ENCODE data around the gene ANKRD60. TPM values are rescaled to one million over a fixed set of nuclear protein-coding genes. Genes with fewer than 3 reads are reported as not detected.

ANKRD60 gene
- total RNA-seq, 2 donors from 2014 or later, result not detected

GRCh38 chr20:58223358-58223941 lies 5.0 kb downstream of the ANKRD60 start:
- H3K4me3 ChIP-seq, result no peak overlapping the region
- DNase-seq, result no peak
- no peak for ATAC-seq
- H3K27ac ChIP-seq, result no peak overlapping the region
- intact Hi-C loops (cut with DNase I), result no loop called here
- no peaks in the 10 kb centered on the region for H3K9me3 ChIP-seq
- H3K27me3 ChIP-seq, result peaks cover 0 to 16% of the 10 kb centered on the region in 2 donors
- H3K36me3 ChIP-seq (replicated peaks in 1 of 2; ENCODE audit: insufficient read depth in 1 of 2, low read depth in 2 of 2), result no peaks in the 10 kb centered on the region
- WGBS, 2 donors, result 58 to 71% methylated on average over 7 to 8 of the region's 8 CpGs
- H3K4me1 ChIP-seq, result no peaks in the 10 kb centered on the region
- no peak for TF ChIP-seq POLR2A (IDR thresholded peaks at IDR 0.05)
- TF ChIP-seq CTCF (IDR thresholded peaks at IDR 0.05), result no peak

DNA sequence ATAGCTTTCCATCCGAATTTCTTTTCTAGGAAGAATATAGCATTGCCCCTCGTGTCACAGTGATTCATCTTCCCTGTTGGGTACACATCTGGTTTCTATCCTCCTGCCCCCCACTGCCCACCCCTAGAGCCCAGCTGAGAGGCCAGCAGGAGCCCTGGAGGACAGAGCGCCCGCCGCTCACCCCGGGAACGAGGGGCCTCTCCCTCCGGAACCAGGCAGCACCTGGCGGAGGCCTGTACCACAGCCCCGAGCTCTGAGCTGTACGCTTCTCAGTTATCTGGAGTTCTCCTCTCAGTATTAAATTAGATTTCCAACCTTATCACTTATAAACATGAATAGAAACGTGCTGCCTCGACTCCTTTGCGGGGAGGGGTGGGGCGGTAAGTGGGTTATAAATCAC lies 6.0 kb downstream of the ANKRD60 start:
- TF ChIP-seq POLR2A (IDR thresholded peaks at IDR 0.05) (no peak), CTCF (IDR thresholded peaks at IDR 0.05) (no peak)
- H3K36me3 ChIP-seq (replicated peaks in 1 of 2; ENCODE audit: insufficient read depth in 1 of 2, low read depth in 2 of 2), result no peaks in the 10 kb centered on the region
- no peak for ATAC-seq
- peaks cover 0 to 8% of the 10 kb centered on the region in 2 donors for H3K27me3 ChIP-seq
- no peak for DNase-seq
- 62% methylated on average over 10 to 15 of the region's 15 CpGs for WGBS, 2 donors
- no peaks in the 10 kb centered on the region for H3K4me1 ChIP-seq
- H3K4me3 ChIP-seq, result no peak overlapping the region
- intact Hi-C loops (cut with DNase I), result no loop called here
- H3K27ac ChIP-seq, result no peak overlapping the region
- no peaks in the 10 kb centered on the region for H3K9me3 ChIP-seq

DNA sequence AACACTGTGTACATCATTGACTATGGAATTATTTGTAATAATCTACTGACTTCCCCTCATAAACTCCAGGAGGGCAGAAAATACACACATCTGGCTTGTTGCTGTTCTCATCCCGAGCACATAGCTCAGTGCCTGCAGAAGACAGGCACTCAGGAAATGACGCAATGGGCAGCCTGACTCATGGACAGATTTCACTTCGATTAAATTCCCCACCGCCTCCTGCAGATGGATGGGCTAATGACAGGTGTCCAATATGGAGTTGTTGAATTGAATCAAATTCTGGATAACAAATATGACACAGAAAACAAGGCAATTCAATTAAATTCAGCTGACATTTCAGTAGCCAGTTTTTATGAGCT lies 9.1 kb downstream of the ANKRD60 start:
- no peaks in the 10 kb centered on the region for H3K4me1 ChIP-seq
- ATAC-seq (no peak), DNase-seq (no peak)
- H3K27me3 ChIP-seq, result peaks cover 0 to 3% of the 10 kb centered on the region in 2 donors
- no peaks in the 10 kb centered on the region for H3K9me3 ChIP-seq
- WGBS, 2 donors, result 60 to 83% methylated on average over 4 of the region's 4 CpGs
- H3K4me3 ChIP-seq, result no peak overlapping the region
- no peak for TF ChIP-seq CTCF (IDR thresholded peaks at IDR 0.05)
- no peaks in the 10 kb centered on the region for H3K36me3 ChIP-seq (replicated peaks in 1 of 2; ENCODE audit: insufficient read depth in 1 of 2, low read depth in 2 of 2)
- intact Hi-C loops (cut with DNase I), result no loop called here
- H3K27ac ChIP-seq, result no peak overlapping the region

GRCh38 chr20:58218665-58219341 lies 9.7 kb downstream of the ANKRD60 start:
- H3K9me3 ChIP-seq, result no peaks in the 10 kb centered on the region
- no peaks in the 10 kb centered on the region for H3K4me1 ChIP-seq
- no peak for ATAC-seq
- no peak for DNase-seq
- no peak overlapping the region for H3K4me3 ChIP-seq
- no peak overlapping the region for H3K27ac ChIP-seq
- intact Hi-C loops (cut with DNase I), result no loop called here
- H3K36me3 ChIP-seq (replicated peaks in 1 of 2; ENCODE audit: insufficient read depth in 1 of 2, low read depth in 2 of 2), result no peaks in the 10 kb centered on the region
- 44 to 92% methylated on average over 2 to 6 of the region's 6 CpGs for WGBS, 2 donors
- no peak for TF ChIP-seq POLR2A (IDR thresholded peaks at IDR 0.05)
- no peak for TF ChIP-seq CTCF (IDR thresholded peaks at IDR 0.05)
- H3K27me3 ChIP-seq, result peaks cover 0 to 3% of the 10 kb centered on the region in 2 donors

DNA sequence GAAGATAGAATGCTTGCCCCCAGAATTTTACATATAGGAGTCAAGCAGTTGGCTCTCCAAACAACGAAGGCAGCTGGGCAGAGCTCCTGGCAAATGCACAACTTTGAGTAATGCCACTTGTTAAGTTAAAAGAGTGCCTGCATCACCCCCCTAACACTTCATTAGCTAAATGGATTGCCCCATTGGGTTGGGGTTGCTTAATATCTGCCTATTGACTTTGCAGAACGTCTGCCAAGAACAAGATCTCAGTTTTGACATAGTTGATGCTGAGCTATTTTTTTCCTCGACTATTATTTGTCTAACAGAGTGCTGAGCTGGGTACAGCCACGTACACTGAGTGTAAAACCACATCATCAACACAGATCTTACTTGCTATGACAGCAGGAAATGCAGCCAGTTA lies 12.1 kb downstream of the ANKRD60 start:
- Histone ChIP-seq H3K27me3 (no peaks in the 10 kb centered on the region), H3K4me1 (no peaks in the 10 kb centered on the region), H3K36me3 (replicated peaks in 1 of 2; ENCODE audit: insufficient read depth in 1 of 2, low read depth in 2 of 2) (no peaks in the 10 kb centered on the region), H3K4me3 (no peak overlapping the region), H3K27ac (no peak overlapping the region), H3K9me3 (no peaks in the 10 kb centered on the region)
- TF ChIP-seq CTCF (IDR thresholded peaks at IDR 0.05), result no peak
- TF ChIP-seq POLR2A (IDR thresholded peaks at IDR 0.05), result no peak
- 15 to 24% methylated on average over 4 of the region's 4 CpGs for WGBS, 2 donors
- DNase-seq, result no peak
- ATAC-seq, result no peak
- intact Hi-C loops (cut with DNase I), result no loop called here
